ENCODE results near the gene KLHL36.

- TF ChIP-seq POLR2A (IDR thresholded peaks at IDR 0.05; ENCODE audit: low read depth, low read length) (no peak), TAF1 (IDR thresholded peaks at IDR 0.05; ENCODE audit: borderline replicate concordance, low read depth, low read length) (no peak)
These were observed 6.5 kb upstream of the KLHL36 start for GRCh38 chr16:84641643-84642358.
